H1 (cell line): Measurements from ENCODE around the gene ENPP1. TPM values are rescaled to one million over a fixed set of nuclear protein-coding genes. Genes with fewer than 3 reads are reported as not detected.

Source experiments
- CTCF ChIA-PET: fragments of 300-600 bp; sonication (Branson Sonifier 250); formaldehyde crosslinking; loops from one replicate; lab custom pipeline; 2021; ENCODE audit not compliant: partially characterized antibody; lab: Charles Lee
- POLR2A ChIA-PET: fragments of 300-600 bp; sonication (Branson Sonifier 250); formaldehyde crosslinking; loops from one replicate; lab custom pipeline; 2021; ENCODE audit warnings: inconsistent platforms; ENCODE audit not compliant: partially characterized antibody; lab: Charles Lee
- DNase-seq, 2 experiments: peaks; one replicate each; pipeline versions ENCODE4 v3.0.0 to v3.0.0-alpha.2; 2010 to 2022; ENCODE audit warnings: low spot score in 2 of 2, low read depth in 1 of 2, mixed read lengths in 1 of 2
- FAIRE-seq: peaks from 2 replicates; lab custom pipeline; 2011; peaks lifted over from hg19 to GRCh38; lab: Jason Lieb, UNC
- H2AFZ ChIP-seq: 2 replicates; pipeline ENCODE4 v1.8.1; 2012; ENCODE audit warnings: low read length, inconsistent platforms
- H2AK5ac ChIP-seq: 2 replicates; pipeline ENCODE4 v1.6.1; 2013; ENCODE audit warnings: low read depth, low read length
- H2BK120ac ChIP-seq: replicated peaks from 2 replicates; pipeline ENCODE3; 2013; ENCODE audit warnings: low read depth, low read length, inconsistent platforms
- H2BK12ac ChIP-seq: 2 replicates; pipeline ENCODE4 v1.6.1; 2013; ENCODE audit warnings: low read depth, low read length
- H2BK15ac ChIP-seq: 2 replicates; pipeline ENCODE4 v1.6.1; 2013; ENCODE audit warnings: low read length
- H2BK20ac ChIP-seq: 2 replicates; pipeline ENCODE4 v1.6.1; 2013; ENCODE audit warnings: low read length
- H2BK5ac ChIP-seq: 2 replicates; pipeline ENCODE4 v1.6.1; 2013; ENCODE audit warnings: low read depth, low read length
- H3K14ac ChIP-seq: 2 replicates; pipeline ENCODE4 v1.6.1; 2013; ENCODE audit warnings: inconsistent platforms; ENCODE audit not compliant: insufficient read length
- H3K18ac ChIP-seq: 2 replicates; pipeline ENCODE4 v1.6.1; 2013; ENCODE audit warnings: low read length; ENCODE audit errors: extremely low read depth
- H3K23ac ChIP-seq: 2 replicates; pipeline ENCODE4 v1.6.1; 2013; ENCODE audit warnings: inconsistent platforms; ENCODE audit not compliant: insufficient read length
- H3K23me2 ChIP-seq: 2 replicates; pipeline ENCODE4 v1.6.1; 2013; ENCODE audit warnings: low read depth, low read length
- H3K27ac ChIP-seq: 2 replicates; pipeline ENCODE4 v1.6.1; 2011; ENCODE audit warnings: low read depth, low read length, inconsistent platforms
- H3K27me3 ChIP-seq, 4 experiments: replicated peaks in 1 of 4; 1 replicate in 1 of 4; 2 replicates in 3 of 4; pipeline versions ENCODE4 v1.6.1 to v1.8.1; 2011 to 2013; ENCODE audit warnings: low read length in 3 of 4, mild to moderate bottlenecking in 3 of 4, inconsistent platforms in 2 of 4, mixed read lengths in 2 of 4, moderate library complexity in 1 of 4; ENCODE audit not compliant: control insufficient read depth in 3 of 4, insufficient read depth in 3 of 4; ENCODE audit errors: extremely low read depth in 1 of 4
- H3K36me3 ChIP-seq, 4 experiments: 2 replicates each; pipeline versions ENCODE4 v1.6.1 to v1.8.1; 2011 to 2013; ENCODE audit warnings: mild to moderate bottlenecking in 4 of 4, low read length in 3 of 4, moderate library complexity in 2 of 4, control low read depth in 1 of 4, inconsistent platforms in 1 of 4; ENCODE audit not compliant: insufficient read depth in 4 of 4, control insufficient read depth in 2 of 4
- H3K4ac ChIP-seq: replicated peaks from 2 replicates; pipeline ENCODE3; 2013; ENCODE audit warnings: low read length, low read depth, mixed read lengths, inconsistent platforms; ENCODE audit not compliant: insufficient read length
- H3K4me1 ChIP-seq, 4 experiments: replicated peaks in 1 of 4; 1 replicate in 1 of 4; 2 replicates in 3 of 4; pipeline versions ENCODE4 v1.6.1 to v1.8.1; 2011 to 2013; ENCODE audit warnings: low read length in 3 of 4, inconsistent platforms in 2 of 4, mixed read lengths in 1 of 4; ENCODE audit not compliant: insufficient read depth in 4 of 4, control insufficient read depth in 3 of 4
- H3K4me2 ChIP-seq, 2 experiments: 2 replicates each; pipeline versions ENCODE4 v1.6.1 to v1.8.1; 2011 to 2013; ENCODE audit warnings: low read depth in 2 of 2, low read length in 2 of 2, control low read depth in 1 of 2, inconsistent platforms in 1 of 2, mild to moderate bottlenecking in 1 of 2; ENCODE audit not compliant: insufficient read depth in 1 of 2
- H3K4me3 ChIP-seq, 4 experiments: fragments of 200-600, 300-600 bp in 1 of 4; sonication (generic), shearing (Covaris generic), sonication (Bioruptor Twin) in 1 of 4; 2 replicates each; pipeline versions ENCODE4 v1.5.1 to v1.8.1; 2011 to 2016; ENCODE audit warnings: low read length in 4 of 4, low read depth in 3 of 4, control low read depth in 2 of 4, inconsistent platforms in 2 of 4, mild to moderate bottlenecking in 2 of 4, mixed read lengths in 1 of 4, moderate library complexity in 1 of 4; ENCODE audit not compliant: insufficient read depth in 2 of 4; ENCODE audit errors: extremely low read depth in 1 of 4
- H3K56ac ChIP-seq: replicated peaks from 2 replicates; pipeline ENCODE3; 2013; ENCODE audit warnings: low read depth, mild to moderate bottlenecking, mixed read lengths, low read length, inconsistent platforms; ENCODE audit not compliant: insufficient read length
- H3K79me1 ChIP-seq: 2 replicates; pipeline ENCODE4 v1.6.1; 2013; ENCODE audit warnings: low read depth, low read length, control low read depth
- H3K79me2 ChIP-seq, 2 experiments: 2 replicates each; pipeline versions ENCODE4 v1.6.1 to v1.8.1; 2012 to 2013; ENCODE audit warnings: low read length in 2 of 2, mild to moderate bottlenecking in 2 of 2, inconsistent platforms in 1 of 2; ENCODE audit not compliant: insufficient read depth in 2 of 2, control insufficient read depth in 1 of 2
- H3K9ac ChIP-seq, 4 experiments: replicated peaks in 1 of 4; 1 replicate in 1 of 4; 2 replicates in 3 of 4; pipeline versions ENCODE4 v1.6.1 to v1.8.1; 2011 to 2013; ENCODE audit warnings: low read depth in 3 of 4, low read length in 3 of 4, control low read depth in 2 of 4, mild to moderate bottlenecking in 2 of 4, moderate library complexity in 2 of 4, inconsistent platforms in 1 of 4; ENCODE audit errors: extremely low read depth in 1 of 4
- H3K9me3 ChIP-seq, 2 experiments: 2 replicates each; pipeline versions ENCODE4 v1.6.1 to v1.8.1; 2012 to 2013; ENCODE audit warnings: mild to moderate bottlenecking in 2 of 2, moderate library complexity in 2 of 2, control low read depth in 1 of 2, inconsistent platforms in 1 of 2, low read depth in 1 of 2, low read length in 1 of 2, mixed read lengths in 1 of 2; ENCODE audit not compliant: insufficient read depth in 2 of 2
- H4K20me1 ChIP-seq, 2 experiments: replicated peaks in 1 of 2; 2 replicates each; pipeline versions ENCODE3 to v1.8.1; 2011 to 2013; ENCODE audit warnings: inconsistent platforms in 2 of 2, low read length in 2 of 2, mild to moderate bottlenecking in 1 of 2; ENCODE audit not compliant: insufficient read depth in 2 of 2, control insufficient read depth in 1 of 2
- H4K5ac ChIP-seq: 2 replicates; pipeline ENCODE4 v1.6.1; 2013; ENCODE audit warnings: low read length, low read depth, mixed read lengths, inconsistent platforms; ENCODE audit not compliant: insufficient read length
- H4K8ac ChIP-seq: 2 replicates; pipeline ENCODE4 v1.8.0; 2013; ENCODE audit warnings: mild to moderate bottlenecking, moderate library complexity, low read length, inconsistent platforms; ENCODE audit not compliant: insufficient read depth; ENCODE audit errors: extremely low read depth
- H4K91ac ChIP-seq: replicated peaks from 2 replicates; pipeline ENCODE3; 2013; ENCODE audit warnings: low read length, mixed read lengths, inconsistent platforms; ENCODE audit not compliant: insufficient read length
- CEBPB ChIP-seq: IDR thresholded peaks from 2 replicates; pipeline ENCODE4 v1.6.1; 2012; ENCODE audit warnings: low read depth, low read length
- CHD1 ChIP-seq: IDR thresholded peaks from 2 replicates; pipeline ENCODE4 v1.6.1; 2012; ENCODE audit warnings: low read depth, low read length, improper control_type of control experiment
- CREB1 ChIP-seq: IDR thresholded peaks from 2 replicates; pipeline ENCODE4 v1.6.1; 2012; ENCODE audit warnings: inconsistent platforms
- CTBP2 ChIP-seq: IDR thresholded peaks from 2 replicates; pipeline ENCODE4 v1.7.0; 2011; ENCODE audit warnings: borderline replicate concordance, mild to moderate bottlenecking, moderate library complexity, mixed read lengths, low read length; ENCODE audit not compliant: insufficient read depth, insufficient read length
- FOSL1 ChIP-seq: IDR thresholded peaks from 2 replicates; pipeline ENCODE4 v1.6.1; 2011; ENCODE audit warnings: mild to moderate bottlenecking, low read depth, low read length, moderate library complexity; ENCODE audit not compliant: insufficient read depth
- HDAC2 ChIP-seq, 2 experiments: fragments of 300-600 bp in 1 of 2; sonication (generic) in 1 of 2; IDR thresholded peaks; 2 replicates each; pipeline ENCODE4 v1.6.1; 2011 to 2012; ENCODE audit warnings: low read depth in 2 of 2, low read length in 2 of 2, mild to moderate bottlenecking in 2 of 2, moderate library complexity in 2 of 2, borderline replicate concordance in 1 of 2, inconsistent platforms in 1 of 2
- JUND ChIP-seq: IDR thresholded peaks from 2 replicates; pipeline ENCODE4 v1.6.1; 2011; ENCODE audit warnings: mild to moderate bottlenecking, improper control_type of control experiment, low read length
- MAFK ChIP-seq: IDR thresholded peaks from 2 replicates; pipeline ENCODE4 v1.6.1; 2012; ENCODE audit warnings: low read depth, mild to moderate bottlenecking, improper control_type of control experiment, low read length
- POLR2A ChIP-seq, 2 experiments: IDR thresholded peaks; 1 replicate in 1 of 2; 2 replicates in 1 of 2; pipeline ENCODE4 v1.6.1; 2011; ENCODE audit warnings: low read depth in 2 of 2, low read length in 2 of 2, mild to moderate bottlenecking in 2 of 2; ENCODE audit errors: control extremely low read depth in 1 of 2
- RFX5 ChIP-seq: IDR thresholded peaks from 2 replicates; pipeline ENCODE4 v1.6.1; 2011; ENCODE audit warnings: low read depth, low read length, improper control_type of control experiment, borderline replicate concordance
- RNF2 ChIP-seq: fragments of 200-900, 300-1000 bp; sonication (generic); IDR thresholded peaks from 2 replicates; pipeline ENCODE4 v1.7.1; 2016; ENCODE audit warnings: borderline replicate concordance, low read depth, mild to moderate bottlenecking, antibody characterized with exemption, low read length; ENCODE audit not compliant: poor library complexity, severe bottlenecking; ENCODE audit errors: missing control alignments
- SAP30 ChIP-seq: fragments of 300-600 bp; sonication (generic); IDR thresholded peaks from 2 replicates; pipeline ENCODE4 v1.7.1; 2012; ENCODE audit warnings: low read length, moderate library complexity, mild to moderate bottlenecking, inconsistent platforms; ENCODE audit not compliant: insufficient read depth, insufficient replicate concordance
- SIX5 ChIP-seq: IDR thresholded peaks from 2 replicates; pipeline ENCODE4 v1.6.1; 2011; ENCODE audit warnings: mild to moderate bottlenecking, low read depth, low read length
- SP1 ChIP-seq: IDR thresholded peaks from 2 replicates; pipeline ENCODE4 v1.6.1; 2011; ENCODE audit warnings: low read depth, low read length
- TAF1 ChIP-seq: IDR thresholded peaks from 2 replicates; pipeline ENCODE4 v1.6.1; 2011; ENCODE audit warnings: mild to moderate bottlenecking, low read depth, low read length
- polyA plus RNA-seq, 7 experiments: library from polyadenylated mRNA; depleted of rRNA in 3 of 7; stranded (reverse) in 5 of 7; unstranded in 2 of 7; fragments of >200 nt in 5 of 7; fragments of 200-250 nt in 2 of 7; gene quantifications; 1 replicate in 5 of 7; 2 replicates in 1 of 7; 4 replicates in 1 of 7; pipeline versions ENCODE4 v1.2.1 to v1.2.3, GENCODE V29; 2011 to 2013; ENCODE audit warnings: missing spikeins in 2 of 7, mixed read lengths in 2 of 7
- total RNA-seq: library from RNA; stranded (reverse); fragmentation: NEBNext Ultra II Directional; extraction: Animal tissue kit (Norgen Biotek cat#: 25700); gene quantifications from 2 replicates; pipeline ENCODE4 v1.2.1, GENCODE V29; 2021

ENPP1 gene
- total and polyA plus RNA-seq, 2 of the 8 experiments (the other 6 are each of a cell fraction or from before 2014, with no cell fraction given): 10.1 to 39.1 TPM

DNA sequence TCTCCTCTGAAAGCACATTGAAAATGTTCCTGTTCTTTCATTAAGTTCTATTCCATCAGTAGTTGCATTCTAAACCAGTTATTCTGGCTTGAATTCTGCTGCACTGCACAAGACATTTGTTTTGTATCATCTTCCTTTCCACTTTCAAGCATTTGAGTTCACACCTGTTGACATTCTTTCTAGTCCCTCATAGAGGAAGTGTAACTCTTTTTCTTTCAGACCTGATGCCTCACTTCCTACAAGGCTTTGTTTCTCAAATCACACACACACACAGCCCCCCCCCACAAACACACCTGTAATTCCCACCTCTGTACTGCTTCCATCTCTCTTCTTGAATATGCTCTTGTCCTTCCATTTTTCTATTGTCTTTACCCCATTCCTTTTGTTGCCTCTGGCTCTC is 92.4 kb downstream of the ENPP1 start:
- Histone ChIP-seq H2AK5ac (no peak overlapping the region), H3K79me1 (no peaks in the 10 kb centered on the region), H3K27ac (no peak overlapping the region), H2BK5ac (peak overlapping the region; percentile 57; the same call in 1 of the 2 replicates), H2BK12ac (0 out of 2 replicates have a peak overlapping the region, but pooled peaks have one; percentile 2), H4K91ac (peak overlapping the region; percentile 49), H3K4me2 (peak overlapping the region in 1 of 2 experiments; percentile 36; a peak in 3 of 4 replicates), H3K4ac (no peak overlapping the region), H2BK120ac (peak overlapping the region; percentile 79), H3K4me3 (no peak overlapping the region; a peak in 1 of 8 replicates), H3K79me2 (peaks cover 0 to 31% of the 10 kb centered on the region in 2 experiments; a peak in 2 of 4 replicates), H3K9me3 (peaks cover 24 to 29% of the 10 kb centered on the region in 2 experiments), H3K23ac (no peak overlapping the region), H3K36me3 (peaks cover 0 to 23% (median 8%) of the 10 kb centered on the region in 4 experiments; a peak in 3 of 8 replicates), H3K23me2 (no peaks in the 10 kb centered on the region; the same call in 1 of the 2 replicates), H3K4me1 (peaks cover 0 to 6% (median under 1%) of the 10 kb centered on the region in 4 experiments; a peak in 4 of 7 replicates), H3K56ac (no peak overlapping the region), H3K14ac (no peak overlapping the region), H4K5ac (no peak overlapping the region), H2BK15ac (no peak overlapping the region), H4K8ac (no peak overlapping the region), H3K27me3 (no peaks in the 10 kb centered on the region), H2BK20ac (peak overlapping the region; percentile 36; the same call in 1 of the 2 replicates), H3K9ac (no peak overlapping the region), H2AFZ (no peak overlapping the region), H3K18ac (no peak overlapping the region), H4K20me1 (no peaks in the 10 kb centered on the region)
- DNase-seq: no peak
- ChIA-PET CTCF (interaction anchor here (0.7 to 1.2 kb wide), 3 partner anchors 10 to 205 kb away, joined by 3 to 4 read pairs (median 3); no protein-coding TSS in a partner anchor), POLR2A (interaction anchor here (1.1 to 1.5 kb wide), 3 partner anchors 10 to 86 kb away, joined by 3 to 7 read pairs (median 3); no protein-coding TSS in a partner anchor)
- FAIRE-seq: no peak
- TF ChIP-seq FOSL1 (no peak), CTBP2 (no peak), CEBPB (no peak), RNF2 (no peak), JUND (no peak), SP1 (no peak), CHD1 (no peak), POLR2A (IDR thresholded peaks at IDR 0.05; ENCODE audit: control extremely low read depth in 1 of 2, low read depth in 2 of 2, low read length in 2 of 2) (no peak), SAP30 (no peak), RFX5 (no peak), SIX5 (no peak), CREB1 (no peak), HDAC2 (IDR thresholded peaks at IDR 0.05; ENCODE audit: borderline replicate concordance in 1 of 2, low read depth in 2 of 2, low read length in 2 of 2) (no peak), MAFK (no peak), TAF1 (no peak)
